IMR-90 (cell line): ENCODE data around the gene LGI2. TPM values are rescaled to one million over a fixed set of nuclear protein-coding genes. Genes with fewer than 3 reads are reported as not detected.

Source experiments
- ATAC-seq: fragments of 200-7000 bp; cut with Tn5 transposase; 2 replicates; pipeline ENCODE4 v1.9.1; 2020; ENCODE audit warnings: low read depth, mild to moderate bottlenecking, moderate library complexity
- BruUV-seq: library from RNA; stranded (reverse); fragments of 400-500 nt; replicated peaks from 2 replicates; lab custom pipeline; 2021; lab: Mats Ljungman, UMichigan
- CTCF ChIA-PET: fragments of 300-600 bp; formaldehyde crosslinking; extraction: SDS; loops from one replicate; lab custom pipeline; 2021; ENCODE audit warnings: antibody characterized with exemption; lab: Yijun Ruan, JAX
- POLR2A ChIA-PET: fragments of 300-600 bp; sonication (Branson Sonifier 250); formaldehyde crosslinking; loops from one replicate; lab custom pipeline; 2022; ENCODE audit warnings: antibody characterized with exemption; ENCODE audit not compliant: unreplicated experiment; lab: Charles Lee
- DNase-seq: peaks from one replicate; pipeline ENCODE4 v3.0.0; 2013
- H2AFZ ChIP-seq: replicated peaks from 2 replicates; pipeline ENCODE3; 2013; ENCODE audit warnings: low read length, mild to moderate bottlenecking; ENCODE audit not compliant: poor library complexity
- H2AK5ac ChIP-seq: 2 replicates; pipeline ENCODE4 v1.6.1; 2013; ENCODE audit warnings: low read depth, low read length, inconsistent platforms
- H2AK9ac ChIP-seq: replicated peaks from 2 replicates; pipeline ENCODE3; 2013; ENCODE audit warnings: mild to moderate bottlenecking, low read depth, low read length, moderate library complexity; ENCODE audit not compliant: poor library complexity
- H2BK120ac ChIP-seq: 2 replicates; pipeline ENCODE4 v1.6.1; 2013; ENCODE audit warnings: low read depth, low read length, inconsistent platforms
- H2BK15ac ChIP-seq: 3 replicates; pipeline ENCODE4 v1.6.1; 2013; ENCODE audit warnings: low read depth, low read length, inconsistent platforms
- H2BK20ac ChIP-seq: 2 replicates; pipeline ENCODE4 v1.6.1; 2013; ENCODE audit warnings: low read depth, mild to moderate bottlenecking, inconsistent platforms, low read length, moderate library complexity
- H2BK5ac ChIP-seq: 2 replicates; pipeline ENCODE4 v1.6.1; 2013; ENCODE audit warnings: mild to moderate bottlenecking, low read depth, low read length, inconsistent platforms; ENCODE audit not compliant: poor library complexity, severe bottlenecking
- H3K14ac ChIP-seq: replicated peaks from 2 replicates; pipeline ENCODE4 v1.6.1; 2013; ENCODE audit warnings: low read depth, low read length, inconsistent platforms
- H3K18ac ChIP-seq: 2 replicates; pipeline ENCODE4 v1.6.1; 2013; ENCODE audit warnings: low read depth, low read length, control low read depth
- H3K23ac ChIP-seq: 2 replicates; pipeline ENCODE4 v1.6.1; 2013; ENCODE audit warnings: low read depth, low read length, inconsistent platforms
- H3K27ac ChIP-seq: 2 replicates; pipeline ENCODE4 v1.5.1; 2013; ENCODE audit warnings: mild to moderate bottlenecking, control low read depth, low read length; ENCODE audit not compliant: insufficient read depth
- H3K27me3 ChIP-seq: 2 replicates; pipeline ENCODE4 v1.6.1; 2013; ENCODE audit warnings: low read length; ENCODE audit not compliant: control insufficient read depth, insufficient read depth
- H3K36me3 ChIP-seq: 2 replicates; pipeline ENCODE4 v1.6.1; 2013; ENCODE audit warnings: low read length, mixed read lengths; ENCODE audit not compliant: control insufficient read depth, insufficient read depth
- H3K4ac ChIP-seq: 2 replicates; pipeline ENCODE4 v1.6.1; 2013; ENCODE audit warnings: low read depth, low read length, inconsistent platforms
- H3K4me1 ChIP-seq: 2 replicates; pipeline ENCODE4 v1.6.1; 2013; ENCODE audit warnings: low read length, mixed read lengths; ENCODE audit not compliant: control insufficient read depth, insufficient read depth
- H3K4me2 ChIP-seq: 2 replicates; pipeline ENCODE4 v1.6.1; 2013; ENCODE audit warnings: low read depth, mild to moderate bottlenecking, control low read depth, low read length, moderate library complexity
- H3K4me3 ChIP-seq: 2 replicates; pipeline ENCODE4 v1.5.1; 2013; ENCODE audit warnings: low read depth, mild to moderate bottlenecking, control low read depth, low read length, moderate library complexity; ENCODE audit not compliant: insufficient read depth
- H3K56ac ChIP-seq: 2 replicates; pipeline ENCODE4 v1.6.1; 2013; ENCODE audit warnings: low read length, inconsistent platforms; ENCODE audit not compliant: insufficient read depth; ENCODE audit errors: extremely low read depth
- H3K79me1 ChIP-seq, 2 experiments: 2 replicates each; pipeline ENCODE4 v1.6.1; 2013; ENCODE audit warnings: low read length in 2 of 2, inconsistent platforms in 1 of 2, low read depth in 1 of 2
- H3K9ac ChIP-seq: 2 replicates; pipeline ENCODE4 v1.6.1; 2013; ENCODE audit warnings: low read depth, low read length, control low read depth
- H3K9me1 ChIP-seq: 2 replicates; pipeline ENCODE4 v1.6.1; 2013; ENCODE audit warnings: low read length, inconsistent platforms; ENCODE audit not compliant: insufficient read depth
- H3K9me3 ChIP-seq: 2 replicates; pipeline ENCODE4 v1.6.1; 2013; ENCODE audit warnings: low read length; ENCODE audit not compliant: control insufficient read depth, insufficient read depth
- H4K20me1 ChIP-seq: 2 replicates; pipeline ENCODE4 v1.6.1; 2013; ENCODE audit warnings: low read length, inconsistent platforms; ENCODE audit not compliant: insufficient read depth
- H4K5ac ChIP-seq: 2 replicates; pipeline ENCODE4 v1.6.1; 2013; ENCODE audit warnings: mild to moderate bottlenecking, low read depth, low read length, control low read depth
- H4K8ac ChIP-seq, 2 experiments: 2 replicates each; pipeline ENCODE4 v1.6.1; 2013; ENCODE audit warnings: low read depth in 2 of 2, low read length in 2 of 2, control low read depth in 1 of 2, inconsistent platforms in 1 of 2
- H4K91ac ChIP-seq: 2 replicates; pipeline ENCODE4 v1.6.1; 2013; ENCODE audit warnings: low read depth, low read length, inconsistent platforms; ENCODE audit not compliant: insufficient read depth
- FOS ChIP-seq: fragments of 150-350 bp; IDR thresholded peaks from 2 replicates; pipeline ENCODE4 v1.6.1; 2016; ENCODE audit warnings: low read depth, low read length
- MAFK ChIP-seq: IDR thresholded peaks from 2 replicates; pipeline ENCODE4 v1.6.1; 2012; ENCODE audit warnings: low read depth, low read length, improper control_type of control experiment
- MAZ ChIP-seq: IDR thresholded peaks from 2 replicates; pipeline ENCODE4 v1.6.1; 2012; ENCODE audit warnings: low read depth, mild to moderate bottlenecking, low read length, improper control_type of control experiment, moderate library complexity, borderline replicate concordance
- MXI1 ChIP-seq: IDR thresholded peaks from 2 replicates; pipeline ENCODE4 v1.6.1; 2012; ENCODE audit warnings: low read depth, mild to moderate bottlenecking, low read length, moderate library complexity, borderline replicate concordance
- RAD21 ChIP-seq: IDR thresholded peaks from 2 replicates; pipeline ENCODE4 v1.6.1; 2012; ENCODE audit warnings: low read length, improper control_type of control experiment
- RCOR1 ChIP-seq: IDR thresholded peaks from 2 replicates; pipeline ENCODE4 v1.6.1; 2012; ENCODE audit warnings: mild to moderate bottlenecking, low read length, improper control_type of control experiment; ENCODE audit not compliant: insufficient replicate concordance
- WGBS, 2 experiments: methylation state at CpG; one replicate each; pipeline versions ENCODE4 v1.1.5 to v1.1.7; 2013; ENCODE audit warnings: missing lambda C conversion rate in 2 of 2; ENCODE audit not compliant: insufficient read length in 1 of 2; ENCODE audit errors: extremely low coverage in 2 of 2; 5-methylcytosine and 5-hydroxymethylcytosine counted together
- dilution Hi-C: fragments of 300-500 bp; cut with HindIII; formaldehyde crosslinking; loops from one replicate; pipeline ENCODE4 v1.14.3; 2018; ENCODE audit warnings: low sequenced_read_pairs; ENCODE audit not compliant: unreplicated experiment
- in situ Hi-C: fragments of 300-500 bp; cut with MboI; formaldehyde crosslinking; loops from 3 replicates; pipeline ENCODE4 v1.14.3; 2019; ENCODE audit warnings: low sequenced_read_pairs, inconsistent platforms, mixed read lengths
- intact Hi-C: fragments of 100-400 bp; cut with micrococcal nuclease; formaldehyde crosslinking; loops from 2 replicates; pipeline ENCODE4 v1.10.0; 2022
- polyA plus RNA-seq, 3 experiments: library from polyadenylated mRNA; depleted of rRNA; stranded (reverse); fragments of >200 nt; gene quantifications; 2 replicates each; pipeline ENCODE4 v1.2.3, GENCODE V29; 2012; ENCODE audit warnings: low replicate concordance in 1 of 3
- total RNA-seq: library from RNA; depleted of rRNA; stranded (reverse); fragments of >200 nt; gene quantifications from 2 replicates; pipeline ENCODE4 v1.2.3, GENCODE V29; 2012
- TF ChIP-seq, protein P1 (sequence below): fragments of 150-350 bp; IDR thresholded peaks from 2 replicates; pipeline ENCODE4 v1.6.1; 2017; ENCODE audit warnings: mild to moderate bottlenecking, antibody characterized with exemption, low read length, low read depth

LGI2 gene
- total and polyA plus RNA-seq, 2 of the 4 experiments (the other 2 are of a cell fraction), result not detected

GRCh38 chr4:25030277-25031076, at the start of gene LGI2 (continued):
- TF ChIP-seq RCOR1 (no peak), MXI1 (no peak)

DNA sequence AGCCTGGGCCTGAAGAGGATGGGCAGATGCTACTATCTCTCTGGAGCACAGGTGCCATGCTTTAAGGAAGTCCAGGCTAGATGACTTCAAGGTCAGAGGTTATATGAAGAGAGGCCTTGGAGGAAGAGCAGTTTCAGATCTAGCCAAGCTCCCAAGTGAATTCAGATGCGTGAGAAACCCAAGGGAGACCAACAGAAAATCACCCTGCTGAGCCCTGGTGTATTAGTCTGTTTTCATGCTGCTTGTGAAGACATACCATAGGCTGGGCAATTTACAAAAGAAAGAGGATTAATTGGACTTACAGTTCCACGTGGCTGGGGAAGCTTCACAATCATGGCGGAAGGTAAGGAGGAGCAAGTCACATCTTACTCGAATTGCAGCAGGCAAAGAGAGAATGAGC, 47.8 kb upstream of the LGI2 start:
- no peak overlapping the region for H3K4me2 ChIP-seq
- no peak overlapping the region for H3K4ac ChIP-seq
- H4K20me1 ChIP-seq, result no peaks in the 10 kb centered on the region
- dilution Hi-C loops (no loop called here), intact Hi-C loops (no loop called here), in situ Hi-C loops (no loop called here)
- no peak overlapping the region for H4K91ac ChIP-seq
- no peak overlapping the region for H3K18ac ChIP-seq
- no peak overlapping the region for H2BK120ac ChIP-seq
- no peaks in the 10 kb centered on the region for H3K9me1 ChIP-seq
- H3K27me3 ChIP-seq, result peaks cover 37% of the 10 kb centered on the region
- H3K4me3 ChIP-seq, result no peak overlapping the region
- H3K9ac ChIP-seq, result no peak overlapping the region
- H3K56ac ChIP-seq, result no peak overlapping the region
- no peak overlapping the region for H2AK9ac ChIP-seq
- ChIA-PET CTCF (no interaction called here), POLR2A (interaction anchor here (0.6 kb wide), 1 partner anchor 14 kb away, joined by 3 read pairs; no protein-coding TSS in a partner anchor)
- TF ChIP-seq, protein P1, sequence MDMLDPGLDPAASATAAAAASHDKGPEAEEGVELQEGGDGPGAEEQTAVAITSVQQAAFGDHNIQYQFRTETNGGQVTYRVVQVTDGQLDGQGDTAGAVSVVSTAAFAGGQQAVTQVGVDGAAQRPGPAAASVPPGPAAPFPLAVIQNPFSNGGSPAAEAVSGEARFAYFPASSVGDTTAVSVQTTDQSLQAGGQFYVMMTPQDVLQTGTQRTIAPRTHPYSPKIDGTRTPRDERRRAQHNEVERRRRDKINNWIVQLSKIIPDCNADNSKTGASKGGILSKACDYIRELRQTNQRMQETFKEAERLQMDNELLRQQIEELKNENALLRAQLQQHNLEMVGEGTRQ, result no peak
- TF ChIP-seq FOS (no peak), MAFK (no peak), RAD21 (no peak), MAZ (no peak)
- BruUV-seq, result no TSS peak
- no peaks in the 10 kb centered on the region for H3K4me1 ChIP-seq
- 83% methylated on average over 1 of the region's 4 CpGs; no CpG with 5 or more reads in 1 of the 2 experiments for WGBS, 2 experiments
- H4K8ac ChIP-seq, result no peak overlapping the region
- H2AFZ ChIP-seq, result no peak overlapping the region
- no peak overlapping the region for H2BK5ac ChIP-seq
- no peak overlapping the region for H4K5ac ChIP-seq
- no peak overlapping the region for H2AK5ac ChIP-seq
- no peaks in the 10 kb centered on the region for H3K36me3 ChIP-seq
- no peak overlapping the region for H2BK15ac ChIP-seq
- H3K14ac ChIP-seq, result no peak overlapping the region
- H2BK20ac ChIP-seq, result no peak overlapping the region
- no peaks in the 10 kb centered on the region for H3K79me1 ChIP-seq
- DNase-seq, result no peak
- H3K9me3 ChIP-seq, result no peaks in the 10 kb centered on the region
- no peak overlapping the region for H3K27ac ChIP-seq
- no peak overlapping the region for H3K23ac ChIP-seq
- no peak for ATAC-seq
